Caco-2 (cell line): ENCODE measurements around the gene LARP1B. TPM values are rescaled to one million over a fixed set of nuclear protein-coding genes. Genes with fewer than 3 reads are reported as not detected.

Experiments used
- BruUV-seq: library from RNA; stranded (reverse); fragments of 400-500 nt; replicated peaks from 2 replicates; lab custom pipeline; 2021; lab: Mats Ljungman, UMichigan
- CTCF ChIA-PET: fragments of 300-600 bp; sonication (Branson Sonifier 250); formaldehyde crosslinking; loops from one replicate; lab custom pipeline; 2022; ENCODE audit warnings: antibody characterized with exemption; lab: Charles Lee
- POLR2A ChIA-PET: fragments of 300-600 bp; sonication (Branson Sonifier 250); formaldehyde crosslinking; loops from one replicate; lab custom pipeline; 2022; ENCODE audit warnings: antibody characterized with exemption; lab: Charles Lee
- DNase-seq, 2 experiments: peaks; one replicate each; pipeline versions ENCODE4 v3.0.0 to v3.0.0-alpha.2; 2020 to 2022
- H3K27me3 ChIP-seq: replicated peaks from 2 replicates; pipeline ENCODE4 v1.6.0; 2011; ENCODE audit warnings: low read length; ENCODE audit not compliant: control insufficient read depth, insufficient read depth
- H3K36me3 ChIP-seq: 2 replicates; pipeline ENCODE4 v1.5.1; 2011; ENCODE audit warnings: low read length; ENCODE audit not compliant: control insufficient read depth, insufficient read depth
- H3K4me1 ChIP-seq: fragments of 250-450 bp; sonication (Bioruptor Pico); 2 replicates; pipeline ENCODE4 v1.5.1; 2020; ENCODE audit warnings: mild to moderate bottlenecking
- H3K4me3 ChIP-seq: 2 replicates; pipeline ENCODE4 v1.5.1; 2011; ENCODE audit warnings: low read depth, mild to moderate bottlenecking, control low read depth, low read length
- H3K9me3 ChIP-seq: fragments of 250-450 bp; sonication (Bioruptor Pico); 2 replicates; pipeline ENCODE4 v1.5.1; 2020; ENCODE audit warnings: mild to moderate bottlenecking, moderate library complexity
- H3K27ac Mint-ChIP-seq: one replicate; pipeline ENCODE4 v1.8.0; 2022; ENCODE audit warnings: mixed read lengths; ENCODE audit not compliant: unreplicated experiment
- H3K27me3 Mint-ChIP-seq: one replicate; pipeline ENCODE4 v1.8.0; 2022; ENCODE audit warnings: mixed read lengths; ENCODE audit not compliant: insufficient read depth, unreplicated experiment
- H3K36me3 Mint-ChIP-seq: one replicate; pipeline ENCODE4 v1.8.0; 2022; ENCODE audit warnings: mild to moderate bottlenecking, mixed read lengths; ENCODE audit not compliant: insufficient read depth, unreplicated experiment
- H3K4me1 Mint-ChIP-seq: one replicate; pipeline ENCODE4 v1.8.0; 2022; ENCODE audit warnings: low read depth, mixed read lengths; ENCODE audit not compliant: unreplicated experiment
- H3K4me3 Mint-ChIP-seq: one replicate; pipeline ENCODE4 v1.8.0; 2022; ENCODE audit warnings: mild to moderate bottlenecking, moderate library complexity, mixed read lengths; ENCODE audit not compliant: unreplicated experiment
- H3K9me3 Mint-ChIP-seq: one replicate; pipeline ENCODE4 v1.8.0; 2022; ENCODE audit warnings: mixed read lengths; ENCODE audit not compliant: unreplicated experiment
- CTCF ChIP-seq, 2 experiments: fragments of 200-600 bp in 1 of 2; IDR thresholded peaks; 1 replicate in 1 of 2; 2 replicates in 1 of 2; pipeline versions ENCODE4 v1.5.1 to v1.8.0; 2011 to 2022; ENCODE audit warnings: antibody characterized with exemption in 1 of 2, control low read depth in 1 of 2, inconsistent platforms in 1 of 2, low read depth in 1 of 2, low read length in 1 of 2, mild to moderate bottlenecking in 1 of 2, moderate library complexity in 1 of 2; ENCODE audit not compliant: insufficient read depth in 1 of 2, severe bottlenecking in 1 of 2, unreplicated experiment in 1 of 2
- intact Hi-C: fragments of 100-400 bp; cut with micrococcal nuclease; formaldehyde crosslinking; loops from one replicate; pipeline ENCODE4 v1.10.0; 2022; ENCODE audit not compliant: unreplicated experiment
- total RNA-seq: library from RNA; stranded (reverse); gene quantifications from 2 replicates; pipeline ENCODE4 v1.2.3, GENCODE V29; 2022

Gene LARP1B
- total RNA-seq, 1 experiment from 2014 or later: 23.6 TPM

- Mint-ChIP-seq H3K27me3 (no peaks in the 10 kb centered on the region), H3K4me1 (no peaks in the 10 kb centered on the region), H3K27ac (no peak overlapping the region), H3K4me3 (no peak overlapping the region), H3K9me3 (peaks cover 41% of the 10 kb centered on the region), H3K36me3 (no peaks in the 10 kb centered on the region)
- ChIA-PET POLR2A (no interaction called here), CTCF (no interaction called here)
- no peaks in the 10 kb centered on the region for H3K27me3 ChIP-seq
- no peak for DNase-seq
- H3K9me3 ChIP-seq: peaks cover 3% of the 10 kb centered on the region; the same call in 1 of the 2 replicates
- BruUV-seq: no TSS peak
- no peaks in the 10 kb centered on the region; the same call in 1 of the 2 replicates for H3K4me1 ChIP-seq
- H3K4me3 ChIP-seq: no peak overlapping the region
- intact Hi-C loops: no loop called here
- TF ChIP-seq CTCF (IDR thresholded peaks at IDR 0.05; ENCODE audit: insufficient read depth in 1 of 2, low read depth in 1 of 2, low read length in 1 of 2, severe bottlenecking in 1 of 2, unreplicated experiment in 1 of 2): no peak
- no peaks in the 10 kb centered on the region for H3K36me3 ChIP-seq
These were observed 179.9 kb downstream of the LARP1B start for GRCh38 chr4:128241019-128241418.

- BruUV-seq: no TSS peak
- Histone ChIP-seq H3K4me3 (no peak overlapping the region), H3K4me1 (no peaks in the 10 kb centered on the region; the same call in 1 of the 2 replicates), H3K36me3 (no peaks in the 10 kb centered on the region), H3K9me3 (peaks cover under 1% of the 10 kb centered on the region; the same call in 1 of the 2 replicates), H3K27me3 (no peaks in the 10 kb centered on the region)
- no peak for DNase-seq
- POLR2A ChIA-PET: no interaction called here
- Mint-ChIP-seq H3K9me3 (peaks cover 46% of the 10 kb centered on the region), H3K27me3 (no peaks in the 10 kb centered on the region), H3K4me1 (no peaks in the 10 kb centered on the region), H3K36me3 (no peaks in the 10 kb centered on the region), H3K4me3 (no peak overlapping the region), H3K27ac (no peak overlapping the region)
- no peak for TF ChIP-seq CTCF (IDR thresholded peaks at IDR 0.05; ENCODE audit: insufficient read depth in 1 of 2, low read depth in 1 of 2, low read length in 1 of 2, severe bottlenecking in 1 of 2, unreplicated experiment in 1 of 2)
- CTCF ChIA-PET: no interaction called here
- intact Hi-C loops: no loop called here
These were observed 180.4 kb downstream of the LARP1B start for GRCh38 chr4:128241425-128241913.

- no peaks in the 10 kb centered on the region for H3K4me1 Mint-ChIP-seq
- Histone ChIP-seq H3K4me1 (no peaks in the 10 kb centered on the region; the same call in 1 of the 2 replicates), H3K27me3 (no peaks in the 10 kb centered on the region), H3K4me3 (no peak overlapping the region), H3K9me3 (no peaks in the 10 kb centered on the region), H3K36me3 (no peaks in the 10 kb centered on the region)
- H3K27ac Mint-ChIP-seq: no peak overlapping the region
- no peak for TF ChIP-seq CTCF (IDR thresholded peaks at IDR 0.05; ENCODE audit: insufficient read depth in 1 of 2, low read depth in 1 of 2, low read length in 1 of 2, severe bottlenecking in 1 of 2, unreplicated experiment in 1 of 2)
- CTCF ChIA-PET: no interaction called here
- H3K9me3 Mint-ChIP-seq: peaks cover 51% of the 10 kb centered on the region
- POLR2A ChIA-PET: no interaction called here
- H3K27me3 Mint-ChIP-seq: no peaks in the 10 kb centered on the region
- DNase-seq: no peak
- intact Hi-C loops: no loop called here
- H3K36me3 Mint-ChIP-seq: no peaks in the 10 kb centered on the region
- no peak overlapping the region for H3K4me3 Mint-ChIP-seq
- no TSS peak for BruUV-seq
These were observed 180.9 kb downstream of the LARP1B start for GRCh38 chr4:128241981-128242380.
